CD4-positive, CD25-positive, alpha-beta regulatory T cell (primary cell): Measurements from ENCODE around the gene LRRC8E. TPM values are rescaled to one million over a fixed set of nuclear protein-coding genes. Genes with fewer than 3 reads are reported as not detected.
A peak's percentile ranks its signal among the peaks of the same experiment; 100 is the strongest.

Experiments
- ATAC-seq, 2 donors: fragments of 150-1000 bp; cut with Tn5 transposase; one replicate each; pipeline ENCODE4 v1.10.0; 2021; ENCODE audit warnings: low read depth in 2 of 2, moderate number of reproducible peaks in 2 of 2, moderate library complexity in 1 of 2
- DNase-seq, 3 donors: peaks; one replicate each; pipeline versions ENCODE4 v3.0.0 to v3.0.0-alpha.2; 2012 to 2022; ENCODE audit warnings: mixed read lengths in 1 of 3
- H3K27ac ChIP-seq: one replicate; pipeline ENCODE4 v1.7.0; 2013; ENCODE audit warnings: mild to moderate bottlenecking, low read length; ENCODE audit not compliant: insufficient read depth, poor library complexity, severe bottlenecking
- H3K27me3 ChIP-seq: one replicate; pipeline ENCODE4 v1.7.0; 2013; ENCODE audit warnings: low read length; ENCODE audit not compliant: control insufficient read depth, insufficient read depth
- H3K36me3 ChIP-seq: one replicate; pipeline ENCODE4 v1.7.0; 2013; ENCODE audit warnings: mild to moderate bottlenecking, low read length, moderate library complexity; ENCODE audit not compliant: control insufficient read depth, insufficient read depth
- H3K4me1 ChIP-seq: 2 replicates; pipeline ENCODE4 v1.7.0; 2013; ENCODE audit warnings: mild to moderate bottlenecking, low read length; ENCODE audit not compliant: insufficient read depth, control insufficient read depth, poor library complexity, severe bottlenecking
- H3K4me3 ChIP-seq: one replicate; pipeline ENCODE4 v1.7.0; 2013; ENCODE audit warnings: low read depth, mild to moderate bottlenecking, low read length, moderate library complexity
- H3K9me3 ChIP-seq, 2 experiments: 1 replicate in 1 of 2; 2 replicates in 1 of 2; pipeline ENCODE4 v1.7.0; 2013; ENCODE audit warnings: low read length in 2 of 2, mild to moderate bottlenecking in 1 of 2, moderate library complexity in 1 of 2; ENCODE audit not compliant: control insufficient read depth in 2 of 2
- H3K27ac Mint-ChIP-seq, 3 donors: one replicate each; pipeline ENCODE4 v1.8.0; 2020 to 2022; ENCODE audit warnings: mild to moderate bottlenecking in 3 of 3, mixed read lengths in 3 of 3, moderate library complexity in 2 of 3
- H3K27me3 Mint-ChIP-seq: one replicate; pipeline ENCODE4 v1.8.0; 2022; ENCODE audit warnings: mild to moderate bottlenecking, mixed read lengths
- H3K36me3 Mint-ChIP-seq: one replicate; pipeline ENCODE4 v1.8.0; 2020; ENCODE audit warnings: mixed read lengths
- H3K4me1 Mint-ChIP-seq, 4 donors: one replicate each; pipeline ENCODE4 v1.8.0; 2020 to 2022; ENCODE audit warnings: mixed read lengths in 4 of 4, mild to moderate bottlenecking in 1 of 4
- H3K4me3 Mint-ChIP-seq, 4 donors: one replicate each; pipeline ENCODE4 v1.8.0; 2020 to 2022; ENCODE audit warnings: mild to moderate bottlenecking in 4 of 4, mixed read lengths in 4 of 4, moderate library complexity in 3 of 4
- H3K9me3 Mint-ChIP-seq, 7 donors: one replicate each; pipeline ENCODE4 v1.8.0; 2020 to 2022; ENCODE audit warnings: mixed read lengths in 7 of 7, mild to moderate bottlenecking in 3 of 7, moderate library complexity in 2 of 7
- polyA plus RNA-seq, 4 donors: library from polyadenylated mRNA; unstranded; fragments of 300-500 nt; fragmentation: Illumina TruSeq; gene quantifications; one replicate each; pipeline ENCODE4 v1.2.3, GENCODE V29; 2021
- total RNA-seq: library from RNA; stranded (reverse); gene quantifications from one replicate; pipeline ENCODE4 v1.2.3, GENCODE V29; 2022

The LRRC8E gene
- total and polyA plus RNA-seq, 5 donors from 2014 or later, result not detected

DNA sequence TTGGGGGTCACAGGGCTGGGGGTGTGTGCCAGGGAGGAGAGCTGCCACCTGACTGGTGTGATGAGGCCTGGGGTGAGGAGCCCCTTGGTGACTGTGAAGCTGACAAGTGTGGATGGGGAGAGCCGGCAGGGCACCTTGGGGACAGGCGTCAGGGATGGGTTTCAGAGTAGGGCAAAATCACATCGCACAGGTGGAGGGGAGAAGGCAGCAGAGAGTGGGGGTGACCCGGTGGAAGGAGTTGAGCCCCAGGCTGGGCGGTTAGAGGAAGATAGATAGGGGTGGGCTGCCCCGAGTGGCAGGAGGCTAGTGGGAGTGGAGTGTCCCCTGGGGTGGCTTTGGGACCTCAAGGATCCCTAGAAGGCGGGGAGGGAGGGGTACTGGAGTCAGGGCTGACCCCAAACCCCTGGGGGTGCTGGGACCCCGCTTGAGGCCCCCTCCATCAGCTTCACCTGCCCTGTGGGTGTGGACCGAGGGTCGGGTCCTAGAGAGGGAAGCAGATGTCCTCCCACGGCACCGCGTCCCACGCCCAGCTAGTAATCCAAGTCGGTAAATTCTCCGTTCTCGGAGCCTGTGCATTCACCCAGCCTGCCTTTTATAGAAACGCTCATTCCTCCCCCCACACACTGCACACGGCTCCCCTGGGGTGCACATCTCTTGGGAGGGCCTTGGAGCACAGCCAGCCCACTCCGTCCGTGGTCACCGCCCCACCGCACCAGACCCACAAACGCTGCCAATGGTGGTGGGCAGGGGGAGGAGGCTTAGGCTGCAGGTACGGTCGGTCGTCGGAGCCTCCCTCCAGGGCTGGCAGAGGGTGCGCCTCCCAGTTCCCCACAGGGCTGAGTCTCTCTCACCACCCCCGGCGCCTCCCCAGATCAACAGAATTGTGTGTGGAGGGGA is 35.2 kb downstream of the LRRC8E start:
- H3K9me3 ChIP-seq, result no peaks in the 10 kb centered on the region
- Mint-ChIP-seq H3K27me3 (peaks cover 11% of the 10 kb centered on the region), H3K4me3 (peak overlapping the region in 3 of 4 donors; percentile 32 to 60 (median 47)), H3K9me3 (peaks cover 0 to 2% (median 0%) of the 10 kb centered on the region in 7 donors), H3K36me3 (peaks cover 4% of the 10 kb centered on the region), H3K27ac (no peak overlapping the region), H3K4me1 (peaks cover 0 to 41% (median 18%) of the 10 kb centered on the region in 4 donors)
- no peaks in the 10 kb centered on the region for H3K36me3 ChIP-seq
- H3K4me3 ChIP-seq, result no peak overlapping the region
- no peak overlapping the region for H3K27ac ChIP-seq
- H3K4me1 ChIP-seq, result peaks cover 40% of the 10 kb centered on the region
- H3K27me3 ChIP-seq, result peaks cover 2% of the 10 kb centered on the region
- ATAC-seq (no peak), DNase-seq (no peak)

- peaks cover 40% of the 10 kb centered on the region for H3K4me1 ChIP-seq
- peaks cover 0 to 2% (median 0%) of the 10 kb centered on the region in 7 donors for H3K9me3 Mint-ChIP-seq
- no peaks in the 10 kb centered on the region for H3K9me3 ChIP-seq
- no peak overlapping the region for H3K27ac Mint-ChIP-seq
- no peak for DNase-seq
- no peak overlapping the region for H3K4me3 ChIP-seq
- H3K4me3 Mint-ChIP-seq, result peak overlapping the region in 2 of 4 donors; percentile 32 to 78
- no peak overlapping the region for H3K27ac ChIP-seq
- peaks cover 0 to 46% (median 18%) of the 10 kb centered on the region in 4 donors for H3K4me1 Mint-ChIP-seq
- H3K36me3 ChIP-seq, result no peaks in the 10 kb centered on the region
- H3K27me3 ChIP-seq, result no peaks in the 10 kb centered on the region
- H3K36me3 Mint-ChIP-seq, result peaks cover 4% of the 10 kb centered on the region
- peaks cover 10% of the 10 kb centered on the region for H3K27me3 Mint-ChIP-seq
- no peak for ATAC-seq
Observed at GRCh38 chr19:7924241-7924640, 35.9 kb downstream of the LRRC8E start.

- Histone ChIP-seq H3K27ac (no peak overlapping the region), H3K36me3 (no peaks in the 10 kb centered on the region), H3K9me3 (no peaks in the 10 kb centered on the region), H3K27me3 (no peaks in the 10 kb centered on the region), H3K4me3 (no peak overlapping the region), H3K4me1 (peaks cover 35% of the 10 kb centered on the region)
- no peak for ATAC-seq
- Mint-ChIP-seq H3K9me3 (peaks cover 0 to 2% (median 0%) of the 10 kb centered on the region in 7 donors), H3K27me3 (peaks cover 6% of the 10 kb centered on the region), H3K27ac (no peak overlapping the region), H3K4me1 (peaks cover 0 to 45% (median 15%) of the 10 kb centered on the region in 4 donors), H3K36me3 (peaks cover 4% of the 10 kb centered on the region), H3K4me3 (peak overlapping the region in 2 of 4 donors; percentile 46 to 86)
- no peak for DNase-seq
Observed at GRCh38 chr19:7924651-7925170, 36.4 kb downstream of the LRRC8E start.

GRCh38 chr19:7925171-7925851 is 37.0 kb downstream of the LRRC8E start:
- peaks cover 0 to 41% (median 11%) of the 10 kb centered on the region in 4 donors for H3K4me1 Mint-ChIP-seq
- peak overlapping the region; percentile 78 to 86 (median 82) for H3K4me3 Mint-ChIP-seq
- peak; percentile 55 to 74 (median 74) for DNase-seq
- H3K9me3 ChIP-seq, result no peaks in the 10 kb centered on the region
- ATAC-seq, result peak; percentile 6 to 10
- peak overlapping the region in 1 of 3 donors; percentile 90 for H3K27ac Mint-ChIP-seq
- no peaks in the 10 kb centered on the region for H3K27me3 ChIP-seq
- H3K27me3 Mint-ChIP-seq, result peaks cover under 1% of the 10 kb centered on the region
- no peaks in the 10 kb centered on the region for H3K36me3 ChIP-seq
- no peaks in the 10 kb centered on the region for H3K9me3 Mint-ChIP-seq
- H3K36me3 Mint-ChIP-seq, result peaks cover 4% of the 10 kb centered on the region
- H3K4me1 ChIP-seq, result peaks cover 30% of the 10 kb centered on the region
- H3K4me3 ChIP-seq, result no peak overlapping the region
- H3K27ac ChIP-seq, result no peak overlapping the region

GRCh38 chr19:7926021-7926726 is 37.9 kb downstream of the LRRC8E start, which contains the start of gene CTXN1:
Gene CTXN1 (minus strand): TSS chr19:7926135. CDS start chr19:7925538, 597 bp downstream.
- no peak within 1 kb of the TSS for H3K27ac ChIP-seq
- no peaks in the 10 kb centered on the region for H3K27me3 ChIP-seq
- Mint-ChIP-seq H3K4me1 (peaks cover 0 to 37% (median 6%) of the 10 kb centered on the region in 4 donors), H3K27ac (peak within 1 kb of the TSS in 1 of 3 donors; percentile 90), H3K27me3 (no peaks in the 10 kb centered on the region), H3K9me3 (no peaks in the 10 kb centered on the region), H3K36me3 (peaks cover 4% of the 10 kb centered on the region), H3K4me3 (peak within 1 kb of the TSS; percentile 78 to 86 (median 84))
- peaks cover 27% of the 10 kb centered on the region for H3K4me1 ChIP-seq
- no peaks in the 10 kb centered on the region for H3K9me3 ChIP-seq
- ATAC-seq, result peak; percentile 49 to 62
- DNase-seq, result peak; percentile 41 to 74 (median 73)
- no peaks in the 10 kb centered on the region for H3K36me3 ChIP-seq
- H3K4me3 ChIP-seq, result no peak within 1 kb of the TSS

DNA sequence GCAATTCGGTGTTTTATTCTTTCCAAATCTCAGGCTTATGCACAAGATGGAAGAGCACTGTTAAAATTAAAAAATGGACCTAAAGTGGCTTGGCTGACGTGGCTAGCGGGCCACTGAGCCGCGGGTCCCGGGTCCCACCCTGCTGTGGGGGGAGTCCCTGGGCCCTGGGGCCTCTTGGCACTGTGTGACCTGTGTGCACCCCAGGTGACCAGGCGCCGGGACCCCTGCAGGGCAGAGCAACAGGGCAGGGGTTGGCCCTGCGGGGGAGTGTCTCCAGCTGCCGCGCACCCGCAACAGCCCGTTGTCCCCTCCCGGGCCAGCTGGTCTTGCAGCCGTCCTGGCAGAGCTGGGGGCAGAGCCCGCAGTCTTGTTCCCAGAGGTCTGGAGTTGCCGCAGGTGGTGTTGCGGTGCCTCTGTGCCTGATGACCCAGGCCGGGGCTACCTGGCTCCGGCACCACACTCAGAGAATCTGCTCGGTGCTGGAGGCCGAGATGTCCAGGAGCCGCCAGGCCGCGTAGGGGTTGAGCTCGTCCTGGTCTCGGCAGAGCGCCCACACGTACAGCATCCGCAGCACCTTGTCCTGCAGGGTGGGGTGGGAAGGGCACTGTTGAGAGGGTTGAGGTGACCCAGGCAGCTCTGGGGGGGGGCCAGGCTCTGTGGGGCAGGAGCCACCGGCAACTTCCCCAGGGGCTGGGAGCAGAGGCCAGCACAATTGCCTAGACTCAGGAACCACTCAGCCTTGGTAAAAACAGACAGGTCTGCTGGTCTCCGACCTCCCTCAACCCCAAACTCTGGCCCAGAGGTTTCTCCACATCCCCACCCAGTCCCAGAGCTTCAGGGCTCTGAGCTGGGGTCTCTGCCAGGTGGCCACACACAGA is 38.7 kb downstream of the LRRC8E start:
- Histone ChIP-seq H3K4me1 (peaks cover 19% of the 10 kb centered on the region), H3K36me3 (peaks cover 6% of the 10 kb centered on the region), H3K4me3 (no peak overlapping the region), H3K27me3 (no peaks in the 10 kb centered on the region), H3K9me3 (no peaks in the 10 kb centered on the region), H3K27ac (no peak overlapping the region)
- peak overlapping the region; percentile 56 to 80 (median 70) for H3K4me3 Mint-ChIP-seq
- no peaks in the 10 kb centered on the region for H3K9me3 Mint-ChIP-seq
- peaks cover 4% of the 10 kb centered on the region for H3K36me3 Mint-ChIP-seq
- DNase-seq, result no peak
- ATAC-seq, result no peak
- H3K27ac Mint-ChIP-seq, result no peak overlapping the region
- H3K27me3 Mint-ChIP-seq, result no peaks in the 10 kb centered on the region
- peaks cover 0 to 30% (median 4%) of the 10 kb centered on the region in 4 donors for H3K4me1 Mint-ChIP-seq
